ENCODE measurements around the gene R3HDM2.
"Not testable (repeated sequence)": the region's sequence is repeated elsewhere in the genome, so short reads cannot be mapped to it uniquely, and the experiment has no call there.

The R3HDM2 gene

GRCh38 chr12:57312287-57312686 is 118.6 kb downstream of the R3HDM2 start:
- not testable (repeated sequence) for H3K27me3 Mint-ChIP-seq; ATAC-seq (ENCODE audit: low read depth); H3K4me1 Mint-ChIP-seq; H3K36me3 Mint-ChIP-seq; H3K27ac Mint-ChIP-seq; H3K4me3 Mint-ChIP-seq; H3K9me3 Mint-ChIP-seq; DNase-seq (ENCODE audit: low spot score in 2 of 2)

GRCh38 chr12:57309420-57309819 is 121.4 kb downstream of the R3HDM2 start:
- Mint-ChIP-seq H3K9me3 (no peaks in the 10 kb centered on the region), H3K36me3 (peaks cover 22% of the 10 kb centered on the region), H3K4me1 (no peaks in the 10 kb centered on the region), H3K27ac (no peak overlapping the region), H3K4me3 (no peak overlapping the region), H3K27me3 (no peaks in the 10 kb centered on the region)
- no peak for DNase-seq (ENCODE audit: low spot score in 2 of 2)
- no peak for ATAC-seq (ENCODE audit: low read depth)

DNA sequence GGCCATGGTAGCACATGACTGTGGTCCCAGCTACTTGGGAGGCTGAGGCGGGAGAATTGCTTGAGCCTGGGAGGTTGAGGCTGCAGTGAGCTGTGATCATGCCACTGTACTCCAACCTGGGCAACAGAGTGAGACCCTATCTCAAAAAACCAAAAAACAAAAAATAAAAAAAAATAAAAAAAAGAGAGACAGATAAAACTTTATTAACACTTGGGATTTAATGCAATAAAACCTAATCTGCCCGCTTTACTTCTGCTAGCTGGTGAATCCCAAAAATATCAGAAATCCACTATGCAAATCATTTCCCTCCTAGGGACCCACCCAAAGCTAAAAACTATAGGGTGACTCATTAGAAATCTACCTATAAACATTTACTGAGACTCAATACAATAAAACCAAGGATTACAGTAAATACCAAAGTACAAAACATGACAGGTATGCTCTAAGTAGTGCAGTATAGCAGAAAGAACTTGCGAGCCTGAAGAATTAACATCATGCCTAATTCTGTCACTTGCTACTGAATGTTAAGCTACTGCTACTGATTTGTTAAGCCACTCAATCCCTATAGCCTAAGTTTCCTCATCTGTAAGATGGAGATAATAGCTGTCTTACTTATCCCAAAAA is 129.8 kb downstream of the R3HDM2 start:
- DNase-seq (ENCODE audit: low spot score in 2 of 2) = no peak
- Mint-ChIP-seq H3K4me3 (no peak overlapping the region), H3K27me3 (no peaks in the 10 kb centered on the region), H3K27ac (no peak overlapping the region), H3K4me1 (no peaks in the 10 kb centered on the region), H3K9me3 (no peaks in the 10 kb centered on the region), H3K36me3 (peaks cover 34% of the 10 kb centered on the region)
- ATAC-seq (ENCODE audit: low read depth) = no peak

- ATAC-seq (ENCODE audit: low read depth) = no peak
- no peak overlapping the region for H3K27ac Mint-ChIP-seq
- no peaks in the 10 kb centered on the region for H3K4me1 Mint-ChIP-seq
- H3K4me3 Mint-ChIP-seq = no peak overlapping the region
- H3K9me3 Mint-ChIP-seq = no peaks in the 10 kb centered on the region
- DNase-seq (ENCODE audit: low spot score in 2 of 2) = no peak
- H3K27me3 Mint-ChIP-seq = no peaks in the 10 kb centered on the region
- H3K36me3 Mint-ChIP-seq = peaks cover 29% of the 10 kb centered on the region
Observed at GRCh38 chr12:57299514-57300016, 131.3 kb downstream of the R3HDM2 start.

DNA sequence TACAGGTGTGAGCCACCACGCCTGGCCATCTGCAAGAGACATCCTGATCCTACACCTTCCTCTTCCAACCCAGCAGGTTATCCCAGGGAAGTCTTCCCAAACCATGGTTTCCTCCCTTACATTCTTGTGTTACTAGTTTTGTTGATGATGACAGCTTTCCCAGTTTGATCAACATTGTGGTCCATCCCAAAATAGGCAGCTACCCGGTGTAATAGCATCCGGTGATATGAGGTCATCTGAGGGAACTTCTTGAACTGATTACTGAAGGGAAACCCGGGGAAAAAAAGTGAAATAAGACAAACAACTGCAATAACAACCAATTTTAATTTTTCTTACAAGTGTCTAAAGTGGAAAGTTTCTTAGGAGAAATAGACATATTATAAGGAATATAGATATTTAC is 134.6 kb downstream of the R3HDM2 start:
- ATAC-seq (ENCODE audit: low read depth) (no peak), DNase-seq (ENCODE audit: low spot score in 2 of 2) (no peak)
- H3K27ac Mint-ChIP-seq = peak overlapping the region; percentile 55

DNA sequence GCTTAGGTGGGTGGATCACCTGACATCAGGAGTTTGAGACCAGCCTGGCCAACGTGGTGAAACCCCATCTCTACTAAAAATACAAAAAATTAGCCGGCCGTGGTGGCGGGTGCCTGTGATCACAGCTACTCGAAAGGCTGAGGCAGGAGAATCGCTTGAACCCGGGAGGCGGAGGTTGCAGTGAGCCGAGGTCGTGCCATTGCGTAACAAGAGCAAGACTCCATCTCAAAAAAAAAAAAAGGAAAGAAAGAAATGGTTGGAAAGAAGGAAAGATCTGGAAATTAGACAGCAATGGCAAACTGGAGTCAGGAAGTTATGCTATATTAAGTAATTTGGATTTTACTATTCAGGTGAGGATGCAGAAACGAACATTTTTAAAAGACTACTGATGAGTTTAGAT is 148.8 kb downstream of the R3HDM2 start:
- H3K27ac Mint-ChIP-seq = peak overlapping the region; percentile 93
- not testable (repeated sequence) for H3K4me3 Mint-ChIP-seq; DNase-seq (ENCODE audit: low spot score in 2 of 2); H3K9me3 Mint-ChIP-seq; ATAC-seq (ENCODE audit: low read depth); H3K27me3 Mint-ChIP-seq
- H3K4me1 Mint-ChIP-seq = peaks cover 17% of the 10 kb centered on the region
- peaks cover 45% of the 10 kb centered on the region for H3K36me3 Mint-ChIP-seq

More for the DNA sequence above, 134.6 kb downstream of the R3HDM2 start:
- H3K9me3 Mint-ChIP-seq = no peaks in the 10 kb centered on the region
- H3K4me3 Mint-ChIP-seq = no peak overlapping the region
- H3K27me3 Mint-ChIP-seq = no peaks in the 10 kb centered on the region
- H3K4me1 Mint-ChIP-seq = no peaks in the 10 kb centered on the region
- H3K36me3 Mint-ChIP-seq = peaks cover 34% of the 10 kb centered on the region

DNA sequence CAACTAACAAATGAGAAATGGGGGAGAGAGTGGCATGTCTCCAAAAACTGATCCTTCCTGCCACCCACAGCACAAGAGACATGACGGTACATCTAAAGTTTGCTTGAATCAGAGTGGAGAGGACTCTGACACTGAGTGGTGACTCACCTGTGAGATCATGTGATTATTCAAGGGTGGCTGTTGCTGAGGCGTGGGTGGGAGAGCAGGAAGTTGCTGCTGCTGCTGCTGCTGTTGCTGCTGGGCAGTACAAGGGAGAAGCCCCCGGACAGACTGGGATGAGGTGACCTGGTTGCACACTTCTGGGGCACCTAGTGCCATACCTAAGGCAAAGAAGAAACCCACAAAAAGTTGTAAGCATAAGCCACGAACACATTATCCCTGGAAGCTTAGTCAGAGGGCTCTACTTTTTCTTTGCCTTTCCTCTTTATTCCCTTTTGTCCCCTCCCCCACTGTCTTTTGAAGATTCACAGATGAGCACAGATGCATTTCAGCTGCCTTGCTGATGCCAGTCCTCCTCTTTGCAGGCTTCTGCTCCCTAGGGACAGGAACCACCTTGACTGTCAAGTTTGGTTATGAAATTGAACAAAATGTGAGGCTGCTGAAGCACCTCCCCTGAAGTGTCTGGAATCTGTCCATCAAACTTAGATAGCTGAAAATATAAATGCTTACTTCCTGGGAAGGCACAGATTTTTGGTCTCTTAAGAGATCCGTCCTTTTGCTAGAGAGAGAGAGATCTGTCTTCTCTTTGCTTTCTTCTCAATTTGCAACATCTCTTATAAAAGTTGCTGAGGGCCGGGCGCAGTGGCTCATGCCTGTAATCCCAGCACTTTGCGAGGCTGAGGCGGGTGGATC is 150.4 kb downstream of the R3HDM2 start:
- H3K4me1 Mint-ChIP-seq = peaks cover 15% of the 10 kb centered on the region
- H3K27ac Mint-ChIP-seq = peak overlapping the region; percentile 93
- peak; percentile 28 to 34 for DNase-seq (ENCODE audit: low spot score in 2 of 2)
- peaks cover 46% of the 10 kb centered on the region for H3K36me3 Mint-ChIP-seq
- H3K27me3 Mint-ChIP-seq = no peaks in the 10 kb centered on the region
- H3K9me3 Mint-ChIP-seq = no peaks in the 10 kb centered on the region
- peak overlapping the region; percentile 75 for H3K4me3 Mint-ChIP-seq
- ATAC-seq (ENCODE audit: low read depth) = peak; percentile 99

DNA sequence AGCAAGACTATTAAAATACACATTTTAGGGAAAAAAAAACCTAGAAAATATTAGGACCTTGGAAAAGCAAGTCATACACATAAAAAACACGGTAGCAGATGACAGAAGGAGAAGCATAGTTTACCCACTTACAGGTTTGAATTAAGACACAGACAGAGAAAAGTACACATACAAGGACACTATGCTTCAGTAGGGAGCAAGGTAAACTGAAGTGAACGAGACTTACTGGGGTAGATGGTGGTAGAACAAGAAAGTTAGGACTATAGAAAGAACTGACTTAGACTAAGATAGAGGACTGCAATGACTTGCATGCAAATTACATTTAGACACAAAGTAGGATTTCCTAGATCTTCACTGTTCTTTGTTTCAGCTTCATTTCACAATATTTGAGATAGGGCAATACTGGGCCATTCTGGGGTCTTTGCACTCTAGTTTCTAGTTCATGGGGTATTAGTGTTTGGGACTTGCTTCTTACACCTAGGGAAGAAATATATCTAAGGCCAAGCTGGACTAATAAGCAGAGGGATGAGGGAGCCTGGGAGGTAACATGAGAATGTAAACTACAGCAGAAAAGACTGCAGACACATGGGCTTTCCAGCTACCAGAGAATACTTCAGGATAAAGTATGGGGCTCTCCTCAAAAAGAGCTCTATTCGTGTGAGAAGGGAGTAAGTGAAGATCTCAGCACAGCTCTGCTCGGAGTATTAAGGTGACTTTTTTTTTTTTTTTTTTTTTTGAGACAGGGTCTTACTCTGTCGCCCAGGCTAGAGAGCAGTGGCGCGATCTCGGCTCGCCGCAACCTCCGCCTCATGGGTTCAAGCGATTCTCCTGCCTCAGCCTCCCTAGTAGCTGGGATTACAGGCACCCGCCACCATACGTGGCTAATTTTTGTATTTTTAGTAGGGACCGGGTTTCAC is 152.1 kb downstream of the R3HDM2 start:
- Mint-ChIP-seq H3K9me3 (no peaks in the 10 kb centered on the region), H3K4me1 (peaks cover 15% of the 10 kb centered on the region), H3K27ac (peak overlapping the region; percentile 68), H3K27me3 (no peaks in the 10 kb centered on the region), H3K4me3 (no peak overlapping the region), H3K36me3 (peaks cover 46% of the 10 kb centered on the region)
- no peak for DNase-seq (ENCODE audit: low spot score in 2 of 2)
- ATAC-seq (ENCODE audit: low read depth) = no peak

DNA sequence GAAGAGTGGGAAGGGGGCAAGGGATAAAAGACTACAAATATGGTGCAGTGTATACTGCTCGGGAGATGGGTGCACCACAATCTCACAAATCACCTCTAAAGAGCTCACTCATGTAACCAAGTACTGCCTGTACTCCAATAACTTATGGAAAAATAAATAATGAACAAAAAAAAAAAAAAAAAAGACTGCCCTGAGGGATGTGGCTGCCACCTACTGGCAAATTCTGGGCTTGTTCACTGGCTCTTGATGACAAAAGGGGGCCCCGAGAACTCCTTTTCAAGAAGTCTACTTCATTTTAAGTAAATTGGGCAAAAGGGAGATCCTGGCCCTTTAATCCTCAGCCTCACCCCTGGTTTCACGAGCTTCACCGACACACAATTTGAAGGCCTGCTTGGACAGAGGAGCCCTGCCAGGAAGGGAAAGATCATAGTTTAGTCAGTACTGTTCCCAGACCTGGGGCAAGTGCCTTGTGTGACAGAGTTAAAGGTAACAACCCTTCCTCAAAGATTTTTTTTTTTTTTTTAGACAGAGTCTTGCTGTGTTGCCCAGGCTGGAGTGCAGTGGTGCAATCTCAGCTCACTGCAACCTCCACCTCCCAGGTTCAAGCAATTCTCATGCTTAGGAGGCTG is 153.8 kb downstream of the R3HDM2 start:
- ATAC-seq (ENCODE audit: low read depth) = no peak
- peaks cover 42% of the 10 kb centered on the region for H3K36me3 Mint-ChIP-seq
- H3K27ac Mint-ChIP-seq = no peak overlapping the region
- H3K4me3 Mint-ChIP-seq = no peak overlapping the region
- H3K9me3 Mint-ChIP-seq = no peaks in the 10 kb centered on the region
- no peak for DNase-seq (ENCODE audit: low spot score in 2 of 2)
- H3K4me1 Mint-ChIP-seq = peaks cover 15% of the 10 kb centered on the region
- no peaks in the 10 kb centered on the region for H3K27me3 Mint-ChIP-seq

DNA sequence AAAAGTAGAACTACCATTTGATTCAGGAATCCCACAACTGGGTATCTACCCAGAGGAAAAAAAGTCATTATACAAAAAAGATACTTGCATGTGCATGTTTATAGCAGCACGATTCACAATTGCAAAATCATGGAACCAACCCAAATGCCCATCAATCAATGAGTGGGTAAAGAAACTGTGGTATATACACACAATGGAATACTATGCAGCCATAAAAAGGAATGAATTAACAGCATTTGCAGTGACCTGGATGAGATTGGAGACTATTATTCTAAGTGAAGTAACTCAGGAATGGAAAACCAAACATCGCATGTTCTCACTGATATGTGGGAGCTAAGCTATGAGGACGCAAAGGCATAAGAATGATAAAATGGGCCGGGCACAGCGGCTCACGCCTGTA is 154.6 kb downstream of the R3HDM2 start:
- H3K36me3 Mint-ChIP-seq = peaks cover 42% of the 10 kb centered on the region
- H3K27me3 Mint-ChIP-seq; ATAC-seq (ENCODE audit: low read depth); DNase-seq (ENCODE audit: low spot score in 2 of 2); H3K9me3 Mint-ChIP-seq; H3K27ac Mint-ChIP-seq; H3K4me3 Mint-ChIP-seq: not testable (repeated sequence)
- H3K4me1 Mint-ChIP-seq = peaks cover 18% of the 10 kb centered on the region

DNA sequence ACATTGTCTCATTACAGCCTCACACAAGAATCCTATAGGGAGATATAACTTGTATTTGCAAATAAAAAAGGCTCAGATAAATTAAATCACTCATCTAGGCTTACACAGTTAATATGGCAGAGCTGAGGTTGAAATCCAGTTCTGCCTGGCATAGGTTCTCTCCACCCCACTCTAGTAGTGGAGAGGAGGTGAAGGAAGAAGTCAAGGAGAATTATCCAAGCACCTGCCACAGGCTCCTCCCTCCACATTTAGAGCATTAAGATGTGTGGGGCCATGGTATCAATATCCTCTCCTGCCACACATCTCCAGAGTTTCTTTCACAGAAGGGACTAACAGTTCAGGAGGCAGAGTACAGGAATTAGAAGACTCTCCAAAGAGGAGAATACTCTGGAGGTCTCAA is 157.3 kb downstream of the R3HDM2 start:
- Mint-ChIP-seq H3K27me3 (no peaks in the 10 kb centered on the region), H3K36me3 (peaks cover 46% of the 10 kb centered on the region), H3K4me3 (no peak overlapping the region), H3K9me3 (no peaks in the 10 kb centered on the region), H3K4me1 (peaks cover 3% of the 10 kb centered on the region), H3K27ac (no peak overlapping the region)
- ATAC-seq (ENCODE audit: low read depth) (no peak), DNase-seq (ENCODE audit: low spot score in 2 of 2) (no peak)

DNA sequence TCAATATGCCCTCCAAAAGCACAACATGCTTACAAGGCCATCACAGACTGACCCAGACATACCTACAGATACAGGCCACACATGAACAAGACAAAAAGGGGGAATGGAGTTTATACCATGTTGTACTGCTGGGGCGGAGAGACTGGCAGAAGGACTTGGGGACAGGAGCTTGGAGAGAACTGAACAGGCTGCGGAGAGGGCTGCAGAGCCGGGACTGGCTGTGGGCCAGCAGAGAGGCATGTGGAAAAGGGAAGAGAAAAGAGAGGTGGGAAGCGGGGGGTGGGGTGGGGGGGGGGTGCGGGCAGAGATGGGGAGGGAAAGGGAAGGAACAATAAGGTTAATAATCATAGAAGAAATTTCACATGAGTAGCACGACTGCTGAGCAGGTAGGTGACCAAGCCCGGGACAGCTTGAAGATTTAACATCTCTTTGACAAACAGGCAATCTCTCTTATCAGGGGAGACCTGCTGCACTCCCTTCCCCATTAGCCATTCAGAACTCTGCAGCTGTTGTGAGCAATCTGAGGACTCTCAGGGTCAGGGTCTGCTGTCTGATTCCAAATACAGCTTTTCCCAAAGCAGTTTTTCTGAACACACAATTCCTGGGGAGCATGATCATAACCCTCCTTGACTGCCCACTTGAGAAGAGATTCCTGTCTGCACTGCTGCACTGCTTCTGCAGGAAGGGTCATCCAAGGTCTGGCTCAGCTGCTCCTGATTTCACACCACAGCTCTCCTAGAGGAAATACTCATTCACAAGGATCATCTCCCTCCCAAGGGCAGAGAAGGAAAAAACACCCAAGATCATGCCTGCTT is 158.3 kb downstream of the R3HDM2 start:
- DNase-seq (ENCODE audit: low spot score in 2 of 2) (no peak), ATAC-seq (ENCODE audit: low read depth) (no peak)
- H3K9me3 Mint-ChIP-seq = no peaks in the 10 kb centered on the region
- no peak overlapping the region for H3K4me3 Mint-ChIP-seq
- peaks cover 3% of the 10 kb centered on the region for H3K4me1 Mint-ChIP-seq
- no peak overlapping the region for H3K27ac Mint-ChIP-seq
- H3K36me3 Mint-ChIP-seq = peaks cover 42% of the 10 kb centered on the region
- H3K27me3 Mint-ChIP-seq = no peaks in the 10 kb centered on the region

GRCh38 chr12:57270966-57271470 is 159.8 kb downstream of the R3HDM2 start:
- no peak for DNase-seq (ENCODE audit: low spot score in 2 of 2)
- ATAC-seq (ENCODE audit: low read depth) = no peak
- peaks cover 46% of the 10 kb centered on the region for H3K36me3 Mint-ChIP-seq
- peak overlapping the region; percentile 33 for H3K27ac Mint-ChIP-seq
- no peaks in the 10 kb centered on the region for H3K27me3 Mint-ChIP-seq
- no peak overlapping the region for H3K4me3 Mint-ChIP-seq
- peaks cover 3% of the 10 kb centered on the region for H3K4me1 Mint-ChIP-seq
- no peaks in the 10 kb centered on the region for H3K9me3 Mint-ChIP-seq

Data from memory B cell (primary cell).